B cell (primary cell): ENCODE measurements around the gene HTR4. TPM values are rescaled to one million over a fixed set of nuclear protein-coding genes. Genes with fewer than 3 reads are reported as not detected.

Source experiments
- ATAC-seq: fragments of 200-7000 bp; cut with Tn5 transposase; one replicate; pipeline ENCODE4 v1.10.0; 2021; ENCODE audit warnings: low read depth, mild to moderate bottlenecking, moderate number of reproducible peaks, moderate library complexity
- CTCF ChIA-PET: fragments of 350-600 bp; sonication (Branson Sonifier 250); formaldehyde crosslinking; loops from one replicate; lab custom pipeline; 2021; ENCODE audit warnings: antibody characterized with exemption, inconsistent platforms; lab: Charles Lee
- POLR2A ChIA-PET: fragments of 350-600 bp; sonication (Branson Sonifier 250); formaldehyde crosslinking; loops from one replicate; lab custom pipeline; 2021; ENCODE audit warnings: antibody characterized with exemption; lab: Charles Lee
- DNase-seq: peaks from one replicate; pipeline ENCODE4 v3.0.0; 2013
- H2AFZ ChIP-seq: 2 replicates; pipeline ENCODE4 v1.6.1; 2012; ENCODE audit warnings: mild to moderate bottlenecking, low read depth, low read length; ENCODE audit not compliant: insufficient read depth, poor library complexity, severe bottlenecking
- H3K27ac ChIP-seq, 2 donors: 1 replicate in 1 of 2; 2 replicates in 1 of 2; pipeline ENCODE4 v1.5.1; 2012 to 2013; ENCODE audit warnings: low read length in 2 of 2, mild to moderate bottlenecking in 2 of 2, moderate library complexity in 1 of 2
- H3K27me3 ChIP-seq, 4 experiments: fragments of 200-600 bp in 1 of 4; sonication (generic) in 1 of 4; replicated peaks in 1 of 4; 1 replicate in 2 of 4; 2 replicates in 2 of 4; pipeline versions ENCODE4 v1.6.1 to v1.7.0; 2013 to 2016; ENCODE audit warnings: low read length in 3 of 4, mild to moderate bottlenecking in 2 of 4, mixed read lengths in 1 of 4, moderate library complexity in 1 of 4; ENCODE audit not compliant: insufficient read depth in 4 of 4, control insufficient read depth in 3 of 4; ENCODE audit errors: control extremely low read depth in 1 of 4
- H3K36me3 ChIP-seq, 2 experiments: replicated peaks in 1 of 2; 1 replicate in 1 of 2; 2 replicates in 1 of 2; pipeline versions ENCODE4 v1.6.1 to v1.7.1; 2013; ENCODE audit warnings: low read length in 1 of 2; ENCODE audit not compliant: insufficient read depth in 2 of 2, control insufficient read depth in 1 of 2; ENCODE audit errors: control extremely low read depth in 1 of 2, extremely low read depth in 1 of 2
- H3K4me1 ChIP-seq, 2 donors: fragments of 200-600 bp in 1 of 2; sonication (generic) in 1 of 2; 1 replicate in 1 of 2; 2 replicates in 1 of 2; pipeline versions ENCODE4 v1.5.1 to v1.6.1; 2013 to 2017; ENCODE audit warnings: low read length in 2 of 2; ENCODE audit not compliant: control insufficient read depth in 2 of 2, insufficient read depth in 2 of 2
- H3K4me2 ChIP-seq: replicated peaks from 2 replicates; pipeline ENCODE3; 2012; ENCODE audit warnings: mild to moderate bottlenecking, low read depth, low read length; ENCODE audit not compliant: poor library complexity, severe bottlenecking
- H3K4me3 ChIP-seq, 5 experiments: fragments of 200-600 bp in 1 of 5; sonication (generic) in 1 of 5; 1 replicate in 3 of 5; 2 replicates in 2 of 5; pipeline versions ENCODE4 v1.5.1 to v1.7.0; 2011 to 2016; ENCODE audit warnings: low read length in 4 of 5, mild to moderate bottlenecking in 4 of 5, low read depth in 2 of 5, control low read depth in 1 of 5, moderate library complexity in 1 of 5; ENCODE audit not compliant: insufficient read depth in 1 of 5; ENCODE audit errors: control extremely low read depth in 1 of 5, extremely low read depth in 1 of 5
- H3K79me2 ChIP-seq: fragments of 200-600 bp; sonication (generic); one replicate; pipeline ENCODE4 v1.6.0; 2016; ENCODE audit warnings: low read length; ENCODE audit not compliant: control insufficient read depth, insufficient read depth
- H3K9ac ChIP-seq: fragments of 200-600 bp; sonication (generic); 2 replicates; pipeline ENCODE4 v1.6.1; 2017; ENCODE audit warnings: mild to moderate bottlenecking, low read length, moderate library complexity
- H3K9me3 ChIP-seq, 3 donors: one replicate each; pipeline versions ENCODE4 v1.6.1 to v1.7.1; 2013; ENCODE audit warnings: low read length in 2 of 3; ENCODE audit not compliant: control insufficient read depth in 2 of 3, insufficient read depth in 1 of 3; ENCODE audit errors: control extremely low read depth in 1 of 3
- H4K20me1 ChIP-seq: 2 replicates; pipeline ENCODE4 v1.6.0; 2012; ENCODE audit warnings: mild to moderate bottlenecking, low read length; ENCODE audit not compliant: insufficient read depth, control insufficient read depth, poor library complexity, severe bottlenecking
- H3K27ac Mint-ChIP-seq: one replicate; pipeline ENCODE4 v1.8.0; 2021; ENCODE audit warnings: mixed read lengths
- H3K27me3 Mint-ChIP-seq: one replicate; pipeline ENCODE4 v1.8.0; 2021; ENCODE audit warnings: mixed read lengths
- H3K4me1 Mint-ChIP-seq: one replicate; pipeline ENCODE4 v1.8.0; 2021; ENCODE audit warnings: mixed read lengths
- H3K4me3 Mint-ChIP-seq: one replicate; pipeline ENCODE4 v1.8.0; 2021; ENCODE audit warnings: mixed read lengths
- H3K9me3 Mint-ChIP-seq: one replicate; pipeline ENCODE4 v1.8.0; 2022; ENCODE audit warnings: mixed read lengths; ENCODE audit not compliant: insufficient read depth
- EZH2 ChIP-seq: IDR thresholded peaks from 2 replicates; pipeline ENCODE4 v1.6.1; 2012; ENCODE audit warnings: borderline replicate concordance, low read depth, mild to moderate bottlenecking, moderate library complexity, low read length; ENCODE audit not compliant: insufficient read depth, poor library complexity, severe bottlenecking
- WGBS: methylation state at CpG from one replicate; pipeline ENCODE4 v1.1.5; 2013; ENCODE audit warnings: missing lambda C conversion rate; ENCODE audit not compliant: insufficient coverage; 5-methylcytosine and 5-hydroxymethylcytosine counted together
- intact Hi-C: fragments of 100-400 bp; cut with micrococcal nuclease; formaldehyde crosslinking; loops from one replicate; pipeline ENCODE4 v1.10.0; 2022
- polyA plus RNA-seq: library from polyadenylated mRNA; depleted of rRNA; stranded (reverse); fragments of >200 nt; gene quantifications from 2 replicates; pipeline ENCODE4 v1.2.3, GENCODE V29; 2012
- total RNA-seq, 2 donors: library from RNA; stranded (reverse); fragments of 120-200 nt in 1 of 2; gene quantifications; 1 replicate in 1 of 2; 2 replicates in 1 of 2; pipeline versions ENCODE4 v1.2.3 to v1.2.4, GENCODE V29; 2013 to 2022
- TF ChIP-seq, protein P1 (sequence below): fragments of 200-600 bp; IDR thresholded peaks from one replicate; pipeline ENCODE4 v1.8.0; 2022; ENCODE audit warnings: antibody characterized with exemption, mild to moderate bottlenecking

The HTR4 gene
- total and polyA plus RNA-seq, 2 donors (not counting 1 experiment from before 2014, with no cell fraction given): not detected

DNA sequence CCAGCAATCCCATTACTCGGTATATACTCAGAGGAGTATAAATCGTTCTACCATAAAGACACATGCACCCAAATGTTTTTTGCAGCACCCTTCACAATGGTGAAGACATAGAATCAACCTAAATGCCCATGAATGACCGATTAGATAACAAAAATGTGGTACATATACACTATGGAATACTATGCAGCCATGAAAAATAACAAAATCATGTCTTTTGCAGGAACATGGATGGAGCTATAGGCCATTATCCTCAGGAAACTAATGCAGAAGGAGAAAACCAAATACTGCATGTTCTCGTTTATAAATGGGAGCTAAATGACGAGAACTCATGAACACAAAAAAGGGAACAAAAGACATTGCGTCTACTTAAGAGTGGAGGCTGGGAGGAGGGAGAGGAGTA lies 114.5 kb downstream of the HTR4 start:
- Histone ChIP-seq H3K27me3 (no peaks in the 10 kb centered on the region), H3K27ac (no peak overlapping the region), H3K79me2 (no peaks in the 10 kb centered on the region), H3K4me1 (no peaks in the 10 kb centered on the region), H4K20me1 (no peaks in the 10 kb centered on the region), H3K9me3 (peaks cover 0 to 4% (median 0%) of the 10 kb centered on the region in 3 donors), H2AFZ (no peak overlapping the region), H3K9ac (no peak overlapping the region), H3K4me2 (no peak overlapping the region), H3K4me3 (no peak overlapping the region), H3K36me3 (no peaks in the 10 kb centered on the region)
- Mint-ChIP-seq H3K4me3 (no peak overlapping the region), H3K4me1 (no peaks in the 10 kb centered on the region), H3K27ac (no peak overlapping the region), H3K27me3 (peaks cover 19% of the 10 kb centered on the region), H3K9me3 (no peaks in the 10 kb centered on the region)
- intact Hi-C loops: no loop called here
- TF ChIP-seq EZH2: no peak
- TF ChIP-seq, protein P1, sequence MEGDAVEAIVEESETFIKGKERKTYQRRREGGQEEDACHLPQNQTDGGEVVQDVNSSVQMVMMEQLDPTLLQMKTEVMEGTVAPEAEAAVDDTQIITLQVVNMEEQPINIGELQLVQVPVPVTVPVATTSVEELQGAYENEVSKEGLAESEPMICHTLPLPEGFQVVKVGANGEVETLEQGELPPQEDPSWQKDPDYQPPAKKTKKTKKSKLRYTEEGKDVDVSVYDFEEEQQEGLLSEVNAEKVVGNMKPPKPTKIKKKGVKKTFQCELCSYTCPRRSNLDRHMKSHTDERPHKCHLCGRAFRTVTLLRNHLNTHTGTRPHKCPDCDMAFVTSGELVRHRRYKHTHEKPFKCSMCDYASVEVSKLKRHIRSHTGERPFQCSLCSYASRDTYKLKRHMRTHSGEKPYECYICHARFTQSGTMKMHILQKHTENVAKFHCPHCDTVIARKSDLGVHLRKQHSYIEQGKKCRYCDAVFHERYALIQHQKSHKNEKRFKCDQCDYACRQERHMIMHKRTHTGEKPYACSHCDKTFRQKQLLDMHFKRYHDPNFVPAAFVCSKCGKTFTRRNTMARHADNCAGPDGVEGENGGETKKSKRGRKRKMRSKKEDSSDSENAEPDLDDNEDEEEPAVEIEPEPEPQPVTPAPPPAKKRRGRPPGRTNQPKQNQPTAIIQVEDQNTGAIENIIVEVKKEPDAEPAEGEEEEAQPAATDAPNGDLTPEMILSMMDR: no peak
- ChIA-PET CTCF (no interaction called here), POLR2A (no interaction called here)
- DNase-seq (no peak), ATAC-seq (no peak)
- 96% methylated on average over 3 of the region's 6 CpGs for WGBS

DNA sequence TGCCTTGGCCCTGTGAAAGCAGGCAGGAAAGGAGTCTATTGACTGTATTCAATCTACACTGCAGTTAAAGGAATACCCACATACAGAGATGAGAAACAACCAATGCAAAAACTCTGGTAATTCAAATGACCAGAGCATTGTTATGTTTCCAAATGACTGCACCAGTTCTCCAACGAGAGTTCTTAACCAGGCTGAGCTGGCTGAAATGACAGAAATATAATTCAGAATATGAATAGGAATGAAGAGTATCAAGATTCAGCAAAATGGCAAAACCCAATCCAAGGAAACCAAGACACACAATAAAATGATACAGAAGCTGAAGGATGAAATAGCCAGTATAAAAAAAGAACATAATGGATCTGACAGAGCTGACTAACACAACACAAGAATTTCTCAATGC lies 119.1 kb downstream of the HTR4 start:
- Mint-ChIP-seq H3K9me3 (peaks cover 2% of the 10 kb centered on the region), H3K27ac (no peak overlapping the region), H3K4me1 (no peaks in the 10 kb centered on the region), H3K27me3 (peaks cover 19% of the 10 kb centered on the region), H3K4me3 (no peak overlapping the region)
- H3K9ac ChIP-seq: no peak overlapping the region
- no peak overlapping the region for H3K4me3 ChIP-seq
- no peak overlapping the region for H3K27ac ChIP-seq
- no peak for TF ChIP-seq EZH2
- TF ChIP-seq, protein P1: no peak
- ChIA-PET POLR2A (no interaction called here), CTCF (no interaction called here)
- H2AFZ ChIP-seq: no peak overlapping the region
- intact Hi-C loops: no loop called here
- DNase-seq (no peak), ATAC-seq (no peak)
- H3K27me3 ChIP-seq: no peaks in the 10 kb centered on the region
- peaks cover 0 to 6% (median 5%) of the 10 kb centered on the region in 3 donors for H3K9me3 ChIP-seq
- H3K4me1 ChIP-seq: no peaks in the 10 kb centered on the region
- no peaks in the 10 kb centered on the region for H3K36me3 ChIP-seq
- H4K20me1 ChIP-seq: no peaks in the 10 kb centered on the region
- H3K79me2 ChIP-seq: no peaks in the 10 kb centered on the region
- H3K4me2 ChIP-seq: no peak overlapping the region
- WGBS: no CpG with 5 or more reads among the region's 1 CpG
